Measurements from ENCODE around the gene PAMR1.

DNA sequence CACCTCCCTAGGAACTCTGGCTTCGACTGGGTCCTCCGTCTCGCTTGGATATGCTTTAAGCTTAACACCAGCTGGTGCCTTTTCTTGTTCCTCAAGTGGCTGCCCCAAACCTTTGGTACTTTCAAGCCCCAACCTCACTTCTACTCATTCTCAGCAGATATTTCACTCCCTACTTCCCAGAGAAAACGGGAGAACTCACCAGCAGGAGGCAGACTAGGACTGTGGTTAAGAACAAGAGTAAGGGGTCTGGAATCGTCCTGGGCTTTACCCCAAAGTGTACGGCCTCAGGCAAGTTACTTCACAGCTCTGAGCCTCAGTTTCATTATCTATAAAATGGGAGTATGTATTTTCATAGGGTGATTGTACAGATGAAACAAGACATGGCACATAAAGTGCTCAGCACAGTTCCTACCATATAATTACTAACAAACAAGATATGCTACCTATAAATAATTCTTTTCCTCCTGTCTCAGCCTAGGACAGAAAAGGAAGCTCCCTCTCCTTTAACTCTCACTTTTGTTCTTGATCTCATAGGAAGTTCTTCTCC is 37.8 kb downstream of the PAMR1 start:
- TF ChIP-seq, protein P1, sequence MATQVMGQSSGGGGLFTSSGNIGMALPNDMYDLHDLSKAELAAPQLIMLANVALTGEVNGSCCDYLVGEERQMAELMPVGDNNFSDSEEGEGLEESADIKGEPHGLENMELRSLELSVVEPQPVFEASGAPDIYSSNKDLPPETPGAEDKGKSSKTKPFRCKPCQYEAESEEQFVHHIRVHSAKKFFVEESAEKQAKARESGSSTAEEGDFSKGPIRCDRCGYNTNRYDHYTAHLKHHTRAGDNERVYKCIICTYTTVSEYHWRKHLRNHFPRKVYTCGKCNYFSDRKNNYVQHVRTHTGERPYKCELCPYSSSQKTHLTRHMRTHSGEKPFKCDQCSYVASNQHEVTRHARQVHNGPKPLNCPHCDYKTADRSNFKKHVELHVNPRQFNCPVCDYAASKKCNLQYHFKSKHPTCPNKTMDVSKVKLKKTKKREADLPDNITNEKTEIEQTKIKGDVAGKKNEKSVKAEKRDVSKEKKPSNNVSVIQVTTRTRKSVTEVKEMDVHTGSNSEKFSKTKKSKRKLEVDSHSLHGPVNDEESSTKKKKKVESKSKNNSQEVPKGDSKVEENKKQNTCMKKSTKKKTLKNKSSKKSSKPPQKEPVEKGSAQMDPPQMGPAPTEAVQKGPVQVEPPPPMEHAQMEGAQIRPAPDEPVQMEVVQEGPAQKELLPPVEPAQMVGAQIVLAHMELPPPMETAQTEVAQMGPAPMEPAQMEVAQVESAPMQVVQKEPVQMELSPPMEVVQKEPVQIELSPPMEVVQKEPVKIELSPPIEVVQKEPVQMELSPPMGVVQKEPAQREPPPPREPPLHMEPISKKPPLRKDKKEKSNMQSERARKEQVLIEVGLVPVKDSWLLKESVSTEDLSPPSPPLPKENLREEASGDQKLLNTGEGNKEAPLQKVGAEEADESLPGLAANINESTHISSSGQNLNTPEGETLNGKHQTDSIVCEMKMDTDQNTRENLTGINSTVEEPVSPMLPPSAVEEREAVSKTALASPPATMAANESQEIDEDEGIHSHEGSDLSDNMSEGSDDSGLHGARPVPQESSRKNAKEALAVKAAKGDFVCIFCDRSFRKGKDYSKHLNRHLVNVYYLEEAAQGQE (IDR thresholded peaks at IDR 0.05; ENCODE audit: insufficient read depth in 1 of 2, low read depth in 2 of 2, low read length in 2 of 2): no peak
- no peak for TF ChIP-seq TAF1 (IDR thresholded peaks at IDR 0.05; ENCODE audit: borderline replicate concordance, insufficient read depth, low read length)

Data from PFSK-1 (cell line).